A549 treated with RU486 at 1 μM for 4 hours (cell line): Measurements from ENCODE around the gene STK17B. TPM values are rescaled to one million over a fixed set of nuclear protein-coding genes. Genes with fewer than 3 reads are reported as not detected.

Experiments used
- total RNA-seq: library from RNA; stranded (reverse); fragments of 200-300 nt; extraction: Qiagen RNA extraction; gene quantifications from 5 replicates; pipeline ENCODE4 v1.2.3, GENCODE V29; 2022; ENCODE audit warnings: low read depth

Gene STK17B
- total RNA-seq = 2.2 to 6.6 TPM (median 5.5 TPM) in 5 replicates

DNA sequence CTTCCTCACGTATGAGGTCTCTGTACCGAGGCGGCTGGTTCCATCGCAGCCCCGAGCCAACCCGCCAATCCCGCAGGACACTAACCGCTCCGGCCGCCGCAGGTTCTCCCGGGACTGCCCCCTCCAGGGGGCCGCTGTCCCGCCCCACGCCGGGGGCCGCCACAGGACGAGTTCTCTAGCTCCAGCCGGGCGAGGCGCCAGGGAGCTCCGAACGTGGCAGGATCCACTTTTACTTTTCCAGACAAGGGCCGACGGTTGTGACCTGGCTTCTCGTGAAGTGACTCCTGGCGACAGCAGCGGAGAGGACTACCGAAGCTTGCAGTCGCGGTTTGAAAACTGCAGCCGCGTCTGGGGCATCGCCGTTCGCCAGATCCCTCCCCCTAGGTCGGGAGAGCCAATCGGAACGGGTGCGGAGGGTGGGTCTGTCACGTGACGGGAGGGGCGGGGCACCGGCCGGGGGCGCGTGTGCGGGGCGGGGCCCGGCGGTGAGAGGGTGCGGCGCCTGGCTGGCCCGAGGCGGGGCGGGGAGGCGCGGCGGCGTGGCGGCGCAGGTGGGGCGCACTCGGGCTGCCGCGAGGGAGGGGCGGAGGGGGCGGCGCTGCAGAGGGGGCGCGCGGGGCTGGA, at the start of gene STK17B:
TSS of gene STK17B (minus strand) at position 331 of the 624 bp plus-strand sequence. CDS start 8,195 bp downstream, outside the sequence.

Other genes starting within 250 kb of the STK17B start
- 0.56 to 1.7 TPM (median 1.0 TPM) in 5 replicates for gene DNAH7, start 102.7 kb downstream of the STK17B start, total RNA-seq